Neural cell (in vitro differentiated cells): ENCODE measurements around the gene TBC1D16.

Experiments
- CTCF ChIP-seq: fragments of 450-650 bp; IDR thresholded peaks from 2 replicates; pipeline ENCODE4 v1.5.1; 2014; ENCODE audit warnings: antibody characterized with exemption, mild to moderate bottlenecking, moderate library complexity; ENCODE audit not compliant: poor library complexity, severe bottlenecking
- EP300 ChIP-seq: fragments of 450-650 bp; conservative IDR thresholded peaks from 2 replicates; pipeline ENCODE4 v1.6.1; 2014; ENCODE audit warnings: antibody characterized with exemption, mild to moderate bottlenecking, moderate library complexity; ENCODE audit not compliant: poor library complexity, severe bottlenecking
- EZH2 ChIP-seq: fragments of 200-600, 300-800 bp; shearing (Covaris generic), sonication (generic); IDR thresholded peaks from 2 replicates; pipeline ENCODE4 v1.6.1; 2014; ENCODE audit warnings: antibody characterized with exemption, low read length, borderline replicate concordance, mild to moderate bottlenecking; ENCODE audit not compliant: insufficient read depth, poor library complexity, severe bottlenecking
- MXI1 ChIP-seq: fragments of 450-650 bp; conservative IDR thresholded peaks from 2 replicates; pipeline ENCODE4 v1.6.1; 2014; ENCODE audit warnings: antibody characterized with exemption, mild to moderate bottlenecking; ENCODE audit not compliant: poor library complexity, severe bottlenecking
- POLR2AphosphoS5 ChIP-seq: IDR thresholded peaks from 2 replicates; pipeline ENCODE4 v1.6.1; 2012
- RAD21 ChIP-seq: fragments of 450-650 bp; conservative IDR thresholded peaks from 2 replicates; pipeline ENCODE4 v1.6.1; 2014; ENCODE audit warnings: antibody characterized with exemption, mild to moderate bottlenecking, moderate library complexity
- REST ChIP-seq: IDR thresholded peaks from 2 replicates; pipeline ENCODE4 v1.6.1; 2012; ENCODE audit warnings: borderline replicate concordance
- SMC3 ChIP-seq: fragments of 450-650 bp; conservative IDR thresholded peaks from 2 replicates; pipeline ENCODE4 v1.6.1; 2014; ENCODE audit warnings: antibody characterized with exemption, mild to moderate bottlenecking, moderate library complexity; ENCODE audit not compliant: poor library complexity
- TAF1 ChIP-seq: IDR thresholded peaks from 2 replicates; pipeline ENCODE4 v1.6.1; 2012; ENCODE audit warnings: low read depth

DNA sequence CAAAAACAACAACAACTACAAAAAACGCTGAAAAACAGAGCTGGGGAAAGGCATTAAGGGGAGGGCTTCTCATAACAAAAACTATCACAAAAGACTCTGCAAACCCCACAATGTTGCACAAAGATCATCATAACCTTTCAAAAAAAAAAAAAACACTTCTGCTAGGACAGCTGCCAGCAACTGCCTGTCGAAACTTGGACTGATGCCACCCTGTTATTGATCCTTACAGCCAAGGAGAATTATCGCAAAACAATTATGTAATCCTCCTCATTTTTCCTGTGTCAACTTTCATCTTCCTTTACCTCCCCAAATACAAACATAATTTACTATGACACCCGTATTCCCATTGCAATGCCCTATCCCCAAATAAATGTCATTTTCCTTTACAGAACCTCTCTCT lies 10.0 kb upstream of the TBC1D16 start:
- no peak for TF ChIP-seq EP300
- no peak for TF ChIP-seq EZH2
- TF ChIP-seq CTCF, result no peak
- no peak for TF ChIP-seq SMC3
- TF ChIP-seq POLR2AphosphoS5, result no peak
- no peak for TF ChIP-seq MXI1
- TF ChIP-seq RAD21, result no peak
- TF ChIP-seq TAF1, result no peak
- no peak for TF ChIP-seq REST
